HG03575 (cell line): ENCODE results near the gene PDCD6IP.
"Not testable (repeated sequence)": the region's sequence is repeated elsewhere in the genome, so short reads cannot be mapped to it uniquely, and the experiment has no call there.

Experiments used
- ATAC-seq: cut with Tn5 transposase; IDR thresholded peaks from one replicate; pipeline ENCODE4 v1.9.1; 2021; ENCODE audit not compliant: unreplicated experiment, insufficient number of reproducible peaks, low FRiP score; ENCODE audit errors: extremely low read depth

Gene PDCD6IP

GRCh38 chr3:33837182-33837581, 38.8 kb downstream of the PDCD6IP start:
- not testable (repeated sequence) for ATAC-seq

GRCh38 chr3:33839283-33839682, 40.9 kb downstream of the PDCD6IP start:
- no peak for ATAC-seq

- ATAC-seq: no peak
Measured at GRCh38 chr3:33840179-33840578, 41.7 kb downstream of the PDCD6IP start.

- ATAC-seq: no peak
Measured at GRCh38 chr3:33848624-33849347, 50.4 kb downstream of the PDCD6IP start.

GRCh38 chr3:33850599-33850998, 52.2 kb downstream of the PDCD6IP start:
- ATAC-seq: not testable (repeated sequence)

- ATAC-seq: not testable (repeated sequence)
Measured at GRCh38 chr3:33855407-33855806, 57.0 kb downstream of the PDCD6IP start.

GRCh38 chr3:33855884-33856546, 57.6 kb downstream of the PDCD6IP start:
- no peak for ATAC-seq

- ATAC-seq: not testable (repeated sequence)
Measured at GRCh38 chr3:33857701-33858100, 59.3 kb downstream of the PDCD6IP start.

GRCh38 chr3:33858131-33858530, 59.7 kb downstream of the PDCD6IP start:
- ATAC-seq: no peak

GRCh38 chr3:33860373-33861050, 62.1 kb downstream of the PDCD6IP start:
- ATAC-seq: no peak

GRCh38 chr3:33865133-33865532, 66.7 kb downstream of the PDCD6IP start:
- ATAC-seq: no peak

GRCh38 chr3:33868309-33868708, 69.9 kb downstream of the PDCD6IP start:
- ATAC-seq: no peak

GRCh38 chr3:33869977-33870376, 71.5 kb downstream of the PDCD6IP start:
- ATAC-seq: no peak

- no peak for ATAC-seq
Measured at GRCh38 chr3:33874815-33875214, 76.4 kb downstream of the PDCD6IP start.

- no peak for ATAC-seq
Measured at GRCh38 chr3:33875680-33876079, 77.2 kb downstream of the PDCD6IP start.

GRCh38 chr3:33877187-33877586, 78.8 kb downstream of the PDCD6IP start:
- no peak for ATAC-seq

- ATAC-seq: no peak
Measured at GRCh38 chr3:33879540-33879939, 81.1 kb downstream of the PDCD6IP start.

- ATAC-seq: no peak
Measured at GRCh38 chr3:33881156-33882064, 83.0 kb downstream of the PDCD6IP start.

GRCh38 chr3:33882296-33882695, 83.9 kb downstream of the PDCD6IP start:
- ATAC-seq: no peak
